ENCODE measurements around the gene OSBPL9.

OSBPL9 gene

DNA sequence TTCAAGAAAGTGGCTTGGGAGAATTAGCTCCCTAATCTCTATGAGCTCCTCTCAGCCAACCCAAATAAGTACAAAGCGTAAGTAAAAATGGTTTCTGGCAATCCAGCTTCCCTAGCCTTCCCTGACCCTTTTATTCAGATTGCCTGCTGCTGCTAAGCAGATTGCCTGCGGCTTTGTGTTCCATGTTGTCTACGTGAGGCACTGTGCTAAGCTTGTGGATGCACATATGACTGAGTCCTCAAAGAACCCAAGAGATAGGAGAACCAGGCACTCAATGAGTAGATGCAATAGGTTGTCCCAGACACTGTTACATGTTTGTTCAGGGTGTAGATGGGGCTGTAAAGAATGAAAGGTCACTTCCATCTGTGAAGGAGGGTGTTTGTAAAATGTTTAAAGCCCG is 6.3 kb upstream of the OSBPL9 start:
- Histone ChIP-seq H3K27ac (peak overlapping the region; percentile 57), H3K9me3 (no peaks in the 10 kb centered on the region), H3K4me3 (ENCODE audit: low read depth in 1 of 2, low read length in 1 of 2) (no peak overlapping the region), H3K27me3 (no peaks in the 10 kb centered on the region), H3K36me3 (no peaks in the 10 kb centered on the region), H3K4me1 (ENCODE audit: control insufficient read depth in 1 of 2, insufficient read depth in 1 of 2, low read depth in 1 of 2, low read length in 1 of 2) (peaks cover 60 to 62% of the 10 kb centered on the region in 2 experiments)
- TF ChIP-seq, protein P1, sequence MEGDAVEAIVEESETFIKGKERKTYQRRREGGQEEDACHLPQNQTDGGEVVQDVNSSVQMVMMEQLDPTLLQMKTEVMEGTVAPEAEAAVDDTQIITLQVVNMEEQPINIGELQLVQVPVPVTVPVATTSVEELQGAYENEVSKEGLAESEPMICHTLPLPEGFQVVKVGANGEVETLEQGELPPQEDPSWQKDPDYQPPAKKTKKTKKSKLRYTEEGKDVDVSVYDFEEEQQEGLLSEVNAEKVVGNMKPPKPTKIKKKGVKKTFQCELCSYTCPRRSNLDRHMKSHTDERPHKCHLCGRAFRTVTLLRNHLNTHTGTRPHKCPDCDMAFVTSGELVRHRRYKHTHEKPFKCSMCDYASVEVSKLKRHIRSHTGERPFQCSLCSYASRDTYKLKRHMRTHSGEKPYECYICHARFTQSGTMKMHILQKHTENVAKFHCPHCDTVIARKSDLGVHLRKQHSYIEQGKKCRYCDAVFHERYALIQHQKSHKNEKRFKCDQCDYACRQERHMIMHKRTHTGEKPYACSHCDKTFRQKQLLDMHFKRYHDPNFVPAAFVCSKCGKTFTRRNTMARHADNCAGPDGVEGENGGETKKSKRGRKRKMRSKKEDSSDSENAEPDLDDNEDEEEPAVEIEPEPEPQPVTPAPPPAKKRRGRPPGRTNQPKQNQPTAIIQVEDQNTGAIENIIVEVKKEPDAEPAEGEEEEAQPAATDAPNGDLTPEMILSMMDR (IDR thresholded peaks at IDR 0.05): no peak

DNA sequence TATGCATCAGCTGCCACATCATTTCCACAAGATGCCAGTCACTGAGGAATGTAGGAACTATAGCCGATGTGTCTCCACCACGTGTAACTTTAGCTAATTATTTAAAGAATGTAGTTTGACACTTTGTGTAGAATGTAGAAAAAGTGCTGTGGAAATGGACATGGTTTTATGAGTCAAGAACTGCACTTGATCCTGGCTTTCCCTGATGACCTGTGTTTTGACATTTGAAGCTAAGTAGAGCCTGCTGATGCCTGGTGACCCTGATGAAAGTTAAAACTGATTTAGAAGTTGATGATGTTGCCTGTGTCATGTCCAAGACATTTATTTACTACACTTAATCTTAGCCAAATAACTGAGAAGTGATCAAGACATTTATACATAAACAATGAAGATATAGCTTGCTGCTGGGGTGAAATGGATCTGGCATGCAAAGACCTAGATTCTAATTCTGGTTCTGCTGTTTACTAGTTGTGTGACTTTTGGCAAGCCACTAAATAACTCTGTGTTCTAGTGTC is 4.4 kb upstream of the OSBPL9 start:
- Histone ChIP-seq H3K4me1 (ENCODE audit: control insufficient read depth in 1 of 2, insufficient read depth in 1 of 2, low read depth in 1 of 2, low read length in 1 of 2) (peaks cover 51 to 53% of the 10 kb centered on the region in 2 experiments), H3K36me3 (no peaks in the 10 kb centered on the region), H3K27ac (no peak overlapping the region), H3K27me3 (no peaks in the 10 kb centered on the region), H3K9me3 (no peaks in the 10 kb centered on the region), H3K4me3 (ENCODE audit: low read depth in 1 of 2, low read length in 1 of 2) (no peak overlapping the region)
- TF ChIP-seq, protein P1 (IDR thresholded peaks at IDR 0.05): no peak

GRCh38 chr1:51615780-51616291 is 1.1 kb upstream of the OSBPL9 start:
- Histone ChIP-seq H3K9me3 (no peaks in the 10 kb centered on the region), H3K36me3 (no peaks in the 10 kb centered on the region), H3K4me1 (ENCODE audit: control insufficient read depth in 1 of 2, insufficient read depth in 1 of 2, low read depth in 1 of 2, low read length in 1 of 2) (peaks cover 38 to 46% of the 10 kb centered on the region in 2 experiments), H3K27ac (no peak overlapping the region), H3K27me3 (no peaks in the 10 kb centered on the region), H3K4me3 (ENCODE audit: low read depth in 1 of 2, low read length in 1 of 2) (no peak overlapping the region)
- TF ChIP-seq, protein P1 (IDR thresholded peaks at IDR 0.05): no peak

DNA sequence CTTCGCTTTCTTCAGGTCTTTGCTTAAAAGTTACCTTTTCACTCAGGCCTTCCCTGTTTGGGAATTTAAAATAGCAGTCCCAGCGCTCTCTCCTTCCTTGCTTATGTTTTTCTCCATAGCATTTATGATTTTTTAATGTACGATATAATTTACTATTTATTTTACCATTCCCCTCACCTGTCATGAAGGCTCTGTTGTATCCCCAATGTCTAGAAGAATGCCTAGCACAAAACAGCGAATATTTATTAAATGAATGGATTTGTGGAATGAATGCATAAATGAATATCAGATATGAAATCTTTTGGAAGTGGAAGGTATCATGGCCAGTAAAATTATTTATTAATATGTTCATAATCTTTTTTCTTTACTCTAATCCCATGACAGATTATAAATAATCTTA is 402 bp upstream of the OSBPL9 start:
- Histone ChIP-seq H3K4me3 (ENCODE audit: low read depth in 1 of 2, low read length in 1 of 2) (peak overlapping the region in 1 of 2 experiments; percentile 85), H3K4me1 (ENCODE audit: control insufficient read depth in 1 of 2, insufficient read depth in 1 of 2, low read depth in 1 of 2, low read length in 1 of 2) (peaks cover 37 to 45% of the 10 kb centered on the region in 2 experiments), H3K9me3 (no peaks in the 10 kb centered on the region), H3K27me3 (no peaks in the 10 kb centered on the region), H3K36me3 (no peaks in the 10 kb centered on the region), H3K27ac (peak overlapping the region; percentile 83)
- TF ChIP-seq, protein P1 (IDR thresholded peaks at IDR 0.05): no peak

DNA sequence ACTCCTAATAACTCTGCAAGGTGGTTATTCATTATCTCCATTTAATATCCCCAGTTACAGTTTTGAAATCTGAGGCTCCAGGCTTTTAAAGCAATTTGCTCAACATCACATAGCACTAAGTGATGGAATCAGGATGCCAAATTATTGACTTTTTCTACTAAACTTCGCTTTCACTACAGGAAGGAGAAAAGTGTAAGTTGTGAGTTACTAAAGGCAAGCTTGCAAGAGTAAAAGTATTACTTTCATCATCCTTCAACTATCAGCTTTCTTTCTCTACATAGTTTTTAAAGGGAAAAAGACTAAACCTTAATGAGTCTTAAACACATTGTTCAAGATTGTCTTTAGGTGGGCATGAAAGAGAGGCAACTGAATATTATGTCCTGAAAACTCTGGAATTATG is 1.8 kb downstream of the OSBPL9 start:
- Histone ChIP-seq H3K36me3 (no peaks in the 10 kb centered on the region), H3K27ac (no peak overlapping the region), H3K9me3 (no peaks in the 10 kb centered on the region), H3K4me1 (ENCODE audit: control insufficient read depth in 1 of 2, insufficient read depth in 1 of 2, low read depth in 1 of 2, low read length in 1 of 2) (peaks cover 54 to 57% of the 10 kb centered on the region in 2 experiments), H3K4me3 (ENCODE audit: low read depth in 1 of 2, low read length in 1 of 2) (no peak overlapping the region), H3K27me3 (no peaks in the 10 kb centered on the region)
- TF ChIP-seq, protein P1 (IDR thresholded peaks at IDR 0.05): no peak
